Kidney tubule cell (primary cell): ENCODE data around the gene S100A12.

Experiments used
- DNase-seq: peaks from one replicate; pipeline ENCODE4 v3.0.0-alpha.2; 2018; ENCODE audit warnings: low spot score

S100A12 gene

DNA sequence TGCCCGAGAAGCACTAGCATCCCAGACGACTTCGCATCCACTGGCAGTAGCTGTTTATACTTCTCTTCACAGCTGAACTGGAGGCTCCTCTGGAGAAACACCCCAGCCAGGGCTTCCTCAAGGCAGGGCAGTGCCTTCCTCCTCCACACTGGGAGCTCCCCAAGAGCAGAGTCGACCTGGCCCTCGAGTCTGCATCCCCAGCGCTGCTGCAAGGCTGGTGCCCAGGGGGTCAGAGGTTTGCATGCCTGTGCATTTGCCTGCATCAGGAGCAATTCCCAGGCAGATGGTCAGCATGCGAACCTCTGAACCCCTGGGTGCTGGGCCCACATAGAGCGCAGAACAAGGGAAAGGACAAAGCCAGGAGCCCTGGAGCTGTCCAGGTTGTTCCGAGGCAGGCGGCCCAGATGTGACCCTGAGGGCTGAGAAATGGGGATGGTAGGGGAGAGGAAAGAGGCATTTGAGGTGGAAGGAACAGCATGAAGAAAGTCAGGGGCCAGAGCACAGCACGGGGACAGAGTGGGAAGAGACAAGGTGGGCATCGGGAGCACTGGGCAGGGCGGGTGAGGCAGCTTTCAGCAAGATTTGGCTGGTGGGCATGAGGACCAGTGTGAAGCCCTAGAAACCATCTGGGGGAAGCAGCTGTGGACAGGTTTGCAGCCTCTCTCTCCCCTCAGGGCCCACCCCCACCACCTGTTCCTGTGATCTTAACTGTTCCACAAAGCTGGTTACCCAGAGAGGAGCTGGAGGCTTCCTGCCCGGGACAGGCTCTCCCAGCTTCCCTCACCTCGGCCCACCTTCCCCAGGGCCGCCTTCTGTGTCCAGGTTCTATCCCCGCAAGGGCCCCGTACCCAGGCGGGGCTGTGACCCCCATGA is 21.9 kb upstream of the S100A12 start:
- DNase-seq, result no peak

DNA sequence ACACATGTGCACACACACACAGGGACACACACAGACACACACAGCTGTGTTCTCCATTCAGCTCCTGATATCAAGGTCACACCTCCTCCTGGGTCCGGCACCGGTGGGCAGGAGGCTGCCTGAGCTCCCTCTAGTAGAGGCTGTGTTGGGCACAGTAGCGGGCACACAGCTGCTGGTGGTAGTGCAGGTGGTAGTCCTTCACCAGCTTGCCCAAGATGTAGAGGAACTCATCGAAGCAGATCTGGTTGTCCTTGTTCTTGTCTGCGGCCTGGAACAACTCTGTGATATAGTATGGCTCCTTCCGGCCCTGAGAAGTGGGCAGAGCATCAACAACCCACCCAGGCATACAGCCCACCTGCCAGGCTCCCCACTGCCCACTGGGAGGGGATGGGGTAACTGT is 21.0 kb upstream of the S100A12 start:
- DNase-seq, result no peak

DNA sequence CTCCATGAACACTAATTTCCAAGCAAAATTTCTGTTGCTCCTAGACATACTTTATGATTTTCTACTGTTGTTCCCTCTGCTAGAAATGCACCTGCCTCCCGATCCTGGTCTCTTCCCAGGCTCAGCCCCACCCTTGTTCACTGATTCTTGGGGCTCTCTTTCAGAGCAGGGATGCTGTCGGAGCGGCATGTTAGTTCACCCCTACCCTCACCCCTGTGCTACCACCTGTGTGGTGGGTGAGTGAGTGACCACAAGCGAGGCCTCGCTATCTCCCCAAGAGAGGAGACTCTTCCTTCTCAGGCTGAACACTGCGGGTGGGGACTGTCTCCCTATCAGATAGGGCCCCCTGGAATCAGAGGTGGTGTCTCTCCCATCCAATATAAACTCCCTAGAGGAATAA is 20.4 kb upstream of the S100A12 start:
- no peak for DNase-seq

DNA sequence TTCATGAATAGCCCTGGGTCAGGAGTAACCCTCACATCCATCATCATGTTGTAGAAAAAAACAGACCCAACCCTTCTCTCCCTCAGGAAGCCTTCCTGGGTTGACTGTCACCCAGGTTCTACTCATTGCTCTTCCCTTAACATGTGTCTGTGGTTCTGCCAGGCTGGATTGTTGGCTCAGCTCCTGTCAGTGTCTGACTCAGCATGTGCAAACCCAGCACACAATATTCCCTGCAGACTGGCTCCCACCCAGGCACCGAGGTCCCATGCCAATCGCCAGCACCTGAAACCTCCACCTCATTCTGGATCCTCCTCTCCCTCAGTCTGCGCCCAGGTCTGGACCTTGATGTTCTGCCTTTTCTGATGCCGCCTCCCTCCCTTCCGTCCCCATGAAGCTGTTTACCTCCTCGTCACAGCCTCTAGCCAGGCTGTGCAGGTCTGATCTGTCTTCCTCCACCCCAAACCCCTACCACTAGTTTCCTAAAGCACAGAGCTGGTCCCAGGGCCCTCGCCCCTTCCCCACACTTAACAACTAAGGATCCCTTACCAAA is 19.8 kb upstream of the S100A12 start:
- DNase-seq, result peak; percentile 17

DNA sequence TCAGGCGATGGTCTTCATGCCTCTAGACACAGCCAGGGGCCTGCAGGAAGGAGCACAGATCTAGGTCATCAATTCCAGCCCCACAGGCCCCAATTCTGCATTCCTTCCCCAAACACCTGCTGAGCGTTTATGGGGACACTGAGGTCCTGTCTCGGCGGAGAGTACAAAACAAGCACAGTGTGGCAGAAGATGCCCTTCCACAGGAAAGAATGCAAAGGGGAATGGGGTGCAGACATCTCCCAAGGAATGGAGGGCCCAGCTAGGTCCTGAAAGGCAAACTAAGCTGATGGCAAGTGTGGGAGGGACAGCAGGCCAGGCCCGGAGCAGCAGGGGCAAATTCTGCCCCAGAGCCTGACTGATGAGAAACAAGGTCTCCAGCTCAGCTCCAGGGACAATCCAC is 19.0 kb upstream of the S100A12 start:
- DNase-seq, result no peak

DNA sequence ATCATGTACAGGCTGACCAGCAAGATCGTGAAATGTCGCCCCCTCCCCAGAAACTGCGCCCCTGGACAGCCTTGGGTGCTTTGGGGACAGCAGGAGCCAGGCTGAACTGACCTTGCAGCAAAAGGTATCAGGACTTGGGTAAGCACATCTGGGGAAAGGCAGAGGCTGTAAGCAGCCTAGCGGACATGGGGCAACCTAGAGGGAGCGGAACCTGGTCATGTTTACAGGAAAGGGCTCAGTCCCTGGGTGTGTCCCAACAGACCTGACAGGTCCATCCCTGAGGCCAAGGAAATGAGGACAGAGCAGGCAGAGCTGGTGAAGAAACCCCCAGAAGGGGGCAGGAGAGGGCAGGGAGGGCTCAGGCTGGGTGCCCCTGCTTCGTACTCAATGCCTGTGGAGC is 18.5 kb upstream of the S100A12 start:
- no peak for DNase-seq

DNA sequence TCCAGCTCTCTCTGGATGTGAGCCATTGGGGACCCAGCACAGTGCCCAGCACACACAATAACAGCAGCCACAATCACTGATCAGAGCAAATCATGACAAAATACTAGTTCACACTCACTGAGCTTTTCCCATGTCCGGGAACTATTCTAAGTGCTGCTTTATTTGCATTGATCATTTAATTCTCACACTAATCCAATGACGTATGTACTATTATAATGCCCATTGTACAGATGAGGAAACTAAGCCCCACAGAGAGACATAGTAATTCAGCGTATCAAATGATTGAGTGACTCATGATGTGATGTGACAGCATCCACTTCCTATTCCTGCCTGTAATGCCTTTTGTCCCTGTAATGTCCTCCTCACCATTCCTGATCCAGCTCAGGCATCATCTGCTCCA is 17.4 kb upstream of the S100A12 start:
- DNase-seq, result no peak

DNA sequence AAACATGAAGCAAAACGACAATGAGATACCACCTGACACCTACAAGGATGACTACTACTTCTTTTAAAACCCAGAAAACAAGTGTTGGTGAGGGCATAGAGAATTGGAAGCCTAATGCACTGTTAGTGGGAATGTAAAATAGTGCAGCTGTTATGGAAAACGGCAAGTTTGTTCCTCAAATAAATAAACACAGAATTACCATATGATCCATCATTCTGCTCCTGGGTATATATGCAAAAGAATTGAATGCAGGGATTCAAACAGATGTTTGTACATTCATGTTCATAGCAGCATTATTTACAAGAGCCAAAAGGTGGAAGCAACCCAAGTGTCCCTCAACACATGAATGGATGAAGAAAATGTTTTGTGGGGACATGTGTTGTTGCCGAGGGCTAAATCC is 16.8 kb upstream of the S100A12 start:
- no peak for DNase-seq

DNA sequence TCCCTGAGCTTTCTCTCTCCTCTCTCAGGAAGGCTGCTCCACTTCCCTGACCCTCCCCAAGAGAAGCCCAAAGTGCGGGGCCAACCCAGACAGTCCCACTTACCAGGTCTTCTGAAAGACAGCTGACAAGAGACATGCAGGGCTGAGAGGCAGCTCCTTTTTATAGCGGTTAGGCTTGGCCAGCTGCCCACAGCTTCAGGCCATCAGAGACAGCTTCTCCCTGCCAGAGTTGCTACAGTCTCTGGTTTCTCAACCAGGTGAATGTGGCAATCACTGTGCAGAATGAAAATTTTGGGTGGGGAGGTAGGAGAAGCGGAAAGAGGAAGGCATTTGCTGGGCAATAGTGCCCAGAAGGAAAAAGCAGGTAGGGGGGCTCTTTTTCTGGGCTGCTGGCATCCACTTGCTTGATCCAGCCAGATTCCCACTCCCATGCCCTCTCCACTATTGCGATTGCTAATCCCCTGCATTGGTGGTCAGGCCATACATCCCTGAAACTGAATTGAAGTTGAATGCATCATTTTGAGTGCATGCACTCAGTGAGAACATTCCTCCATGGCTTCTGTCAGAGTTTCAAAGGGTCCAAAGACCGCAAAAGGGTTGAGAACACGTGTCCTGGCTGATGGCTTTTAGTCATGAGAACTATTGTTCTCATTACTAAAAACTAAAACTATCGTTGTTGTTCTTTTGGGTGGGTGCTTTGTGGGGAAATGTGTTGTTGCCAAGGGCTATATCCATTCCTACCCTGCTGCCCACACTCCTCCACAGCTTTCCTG is 15.7 kb upstream of the S100A12 start, which contains the start of gene S100A8:
Gene S100A8 (minus strand): TSS at position 136 of the 773 bp plus-strand sequence. CDS start 538 bp downstream, outside the sequence.
- no peak for DNase-seq

DNA sequence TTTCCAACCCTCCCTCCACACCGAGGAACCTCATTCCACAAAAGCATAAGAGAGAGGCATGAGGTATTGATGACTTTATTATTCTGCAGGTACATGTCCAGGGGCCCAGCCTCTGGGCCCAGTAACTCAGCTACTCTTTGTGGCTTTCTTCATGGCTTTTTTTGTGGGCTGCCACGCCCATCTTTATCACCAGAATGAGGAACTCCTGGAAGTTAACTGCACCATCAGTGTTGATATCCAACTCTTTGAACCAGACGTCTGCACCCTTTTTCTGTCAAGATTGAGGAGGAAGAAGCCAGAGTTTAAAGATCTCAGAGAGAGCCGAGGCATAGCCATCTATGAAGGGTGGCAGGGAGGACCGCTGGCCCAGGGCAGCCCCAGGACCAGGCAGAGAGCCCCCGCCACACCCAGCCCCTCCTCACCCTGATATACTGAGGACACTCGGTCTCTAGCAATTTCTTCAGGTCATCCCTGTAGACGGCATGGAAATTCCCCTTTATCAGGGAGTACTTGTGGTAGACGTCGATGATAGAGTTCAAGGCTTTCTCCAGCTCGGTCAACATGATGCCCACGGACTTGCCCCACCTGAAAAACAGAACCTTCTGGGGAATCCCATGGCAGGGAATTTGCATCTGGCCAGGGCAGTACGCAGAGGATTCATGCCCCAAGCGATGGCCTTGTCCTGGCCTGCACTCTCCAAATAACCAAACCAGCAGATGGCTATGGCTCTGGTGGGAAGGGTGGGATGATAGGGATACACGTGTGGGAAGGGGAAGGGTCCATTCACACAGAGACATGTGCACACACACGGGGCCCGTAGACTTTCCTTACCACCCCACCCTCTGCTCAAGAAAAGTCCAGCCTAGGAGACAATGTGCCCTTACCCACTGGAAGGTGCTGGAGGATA is 14.8 kb upstream of the S100A12 start:
- DNase-seq, result no peak

DNA sequence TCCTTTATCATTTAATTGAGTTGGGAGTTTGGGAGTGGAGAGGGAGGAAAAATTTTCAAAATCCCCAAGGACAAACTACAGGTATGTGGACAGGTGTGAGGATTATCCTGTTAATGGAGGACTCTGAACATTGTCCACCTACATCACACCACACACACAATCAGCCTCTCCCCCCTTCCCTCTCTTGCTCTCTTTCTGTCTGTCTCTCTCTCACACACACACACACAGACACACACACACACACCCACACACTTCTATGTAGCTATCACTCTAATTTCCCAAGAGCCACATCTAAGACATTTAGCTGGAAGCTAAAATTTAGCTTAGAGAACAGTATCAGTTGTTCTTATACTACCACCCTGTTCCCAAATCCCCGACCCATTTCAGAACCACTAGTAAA is 14.0 kb upstream of the S100A12 start:
- DNase-seq, result no peak

DNA sequence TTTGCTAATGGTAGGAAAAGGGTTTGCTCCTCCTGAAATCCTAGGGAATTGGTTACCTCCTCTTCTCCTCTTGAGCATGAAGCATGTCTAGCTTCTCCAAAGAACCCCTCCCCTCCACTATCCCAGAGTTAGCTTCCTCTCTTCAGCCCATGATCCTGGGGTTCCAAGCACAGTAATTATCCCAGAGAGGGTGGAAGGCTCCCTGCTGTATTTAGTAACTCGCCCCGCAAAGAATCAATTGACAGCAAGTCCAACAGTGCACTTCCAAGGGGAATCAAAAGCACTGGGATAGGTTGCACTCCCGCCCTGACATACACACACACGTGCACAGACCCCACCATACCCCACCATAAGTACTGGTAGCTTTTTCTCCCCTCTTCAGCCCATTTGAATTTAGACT is 12.4 kb upstream of the S100A12 start:
- DNase-seq, result no peak

DNA sequence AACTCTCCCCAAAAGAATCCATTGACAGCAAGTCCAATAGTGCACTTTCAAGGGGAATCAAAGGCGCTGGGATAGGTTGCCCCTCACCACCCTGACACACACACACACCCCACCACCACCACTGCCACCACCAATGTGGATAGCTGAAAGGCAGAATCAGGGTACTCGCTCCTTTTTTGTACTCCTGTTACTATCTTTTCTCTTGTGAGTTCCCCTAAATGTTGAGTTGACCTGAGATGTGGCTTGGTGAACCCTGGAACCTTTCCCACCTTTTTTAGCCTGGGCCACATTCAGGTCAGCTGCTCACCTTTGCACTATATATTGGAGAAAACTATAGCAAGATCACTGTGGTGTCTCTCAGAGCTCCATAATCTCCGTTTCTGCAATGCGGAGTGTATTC is 11.6 kb upstream of the S100A12 start:
- no peak for DNase-seq

DNA sequence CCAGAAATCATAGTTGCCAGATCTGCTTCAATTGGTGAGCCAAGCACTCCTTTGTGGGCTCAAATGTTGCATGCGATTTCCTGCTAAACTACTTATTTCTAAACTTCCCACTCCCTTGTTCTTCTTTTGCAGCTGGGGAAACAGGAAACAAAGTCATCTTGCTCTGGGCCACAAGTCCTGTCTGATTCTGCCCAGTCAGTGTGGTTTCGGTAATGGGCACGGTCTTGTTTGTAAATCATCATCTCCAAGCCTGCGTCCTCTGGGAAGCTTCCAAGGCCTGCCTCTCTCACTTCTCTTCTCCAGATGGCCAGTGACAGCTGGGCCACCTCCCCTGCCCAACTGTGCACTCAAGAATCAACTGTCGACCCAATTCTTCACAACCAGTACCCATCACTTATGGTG is 11.1 kb upstream of the S100A12 start:
- no peak for DNase-seq

DNA sequence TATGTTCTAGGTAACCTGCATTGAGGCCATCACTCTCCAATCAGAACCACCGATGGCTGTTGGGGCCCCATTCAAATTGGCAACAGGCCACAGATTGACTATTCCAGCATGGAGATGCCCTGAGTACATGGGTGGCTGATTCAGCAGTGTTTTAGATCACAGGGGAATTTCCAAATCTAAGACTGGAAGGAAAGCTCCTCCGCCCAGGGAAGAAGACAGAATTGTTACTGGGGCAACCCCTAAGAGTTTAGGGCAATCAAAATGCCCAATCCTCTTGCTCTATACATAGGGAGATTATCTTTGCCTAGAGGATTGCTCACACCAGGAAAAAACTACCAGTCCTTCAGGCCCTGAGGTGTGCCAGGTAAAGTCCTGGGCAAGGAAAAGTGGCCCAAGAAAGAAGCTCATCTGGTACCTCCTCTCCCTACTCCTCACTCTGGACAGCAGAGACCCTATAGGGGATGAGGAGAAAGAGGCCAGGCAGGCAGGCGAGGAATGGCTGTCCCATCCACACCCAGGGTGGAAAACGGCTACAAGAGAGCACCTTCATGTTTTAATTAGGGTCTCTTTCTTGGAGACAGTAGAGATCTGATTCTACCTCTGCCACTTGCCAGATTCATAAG is 9.6 kb upstream of the S100A12 start:
- DNase-seq, result peak; percentile 19

DNA sequence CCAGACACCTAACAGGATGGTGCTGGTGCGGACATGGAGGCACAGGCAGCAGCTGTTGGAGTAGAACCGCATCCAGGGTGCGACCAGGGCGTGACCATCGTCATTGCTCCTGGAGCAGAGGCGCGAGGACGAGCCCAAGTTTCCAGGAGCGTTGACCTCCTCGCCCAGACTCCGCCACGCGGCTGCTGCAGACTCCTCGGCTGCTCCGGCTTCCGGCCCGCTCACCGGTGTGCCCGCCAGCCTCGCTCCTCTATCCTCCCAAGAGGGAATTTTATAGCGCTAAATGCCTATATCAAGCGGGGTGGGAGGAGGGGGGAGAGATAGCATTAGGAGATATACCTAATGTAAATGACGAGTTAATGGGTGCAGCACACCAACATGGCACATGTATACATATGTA is 5.3 kb upstream of the S100A12 start:
- DNase-seq, result no peak

DNA sequence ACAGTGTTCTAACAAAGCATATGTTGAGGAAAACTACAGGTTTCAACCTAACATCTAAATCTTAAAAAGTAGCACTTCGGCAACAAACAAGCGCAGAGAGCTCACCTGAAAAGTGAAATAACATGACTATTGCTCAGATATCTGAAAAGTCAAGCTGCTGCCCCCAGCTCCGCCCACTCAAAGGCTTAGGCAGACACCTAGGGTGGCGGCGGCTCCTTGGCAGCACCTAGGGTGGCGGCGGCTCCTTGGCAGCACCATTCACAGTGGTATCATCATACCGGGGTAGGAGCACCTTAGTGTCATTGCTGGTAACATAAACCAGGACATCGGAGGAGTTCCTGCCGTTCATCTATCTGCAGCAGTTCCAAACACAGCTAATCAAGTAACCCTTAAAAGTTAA is 4.2 kb upstream of the S100A12 start:
- no peak for DNase-seq

DNA sequence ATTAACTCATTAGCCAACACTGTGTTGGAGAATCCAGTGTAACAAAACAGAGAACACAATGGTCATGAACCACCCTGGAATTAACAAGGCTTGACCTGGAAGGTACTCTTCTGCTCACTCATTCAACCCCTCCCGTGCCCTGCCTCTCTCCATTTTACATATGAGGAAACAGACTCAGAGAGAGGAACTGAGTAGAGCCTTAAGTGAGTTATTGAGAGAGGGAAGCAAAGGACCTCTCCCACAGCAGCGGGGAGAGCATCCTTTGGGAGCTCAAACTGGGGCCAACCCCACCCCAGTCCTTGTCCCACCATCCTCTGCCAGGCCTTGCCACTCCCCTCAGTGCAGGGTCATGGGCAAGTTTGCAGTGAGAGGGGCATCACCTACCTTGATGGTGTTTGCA is 1.4 kb downstream of the S100A12 start:
- no peak for DNase-seq

DNA sequence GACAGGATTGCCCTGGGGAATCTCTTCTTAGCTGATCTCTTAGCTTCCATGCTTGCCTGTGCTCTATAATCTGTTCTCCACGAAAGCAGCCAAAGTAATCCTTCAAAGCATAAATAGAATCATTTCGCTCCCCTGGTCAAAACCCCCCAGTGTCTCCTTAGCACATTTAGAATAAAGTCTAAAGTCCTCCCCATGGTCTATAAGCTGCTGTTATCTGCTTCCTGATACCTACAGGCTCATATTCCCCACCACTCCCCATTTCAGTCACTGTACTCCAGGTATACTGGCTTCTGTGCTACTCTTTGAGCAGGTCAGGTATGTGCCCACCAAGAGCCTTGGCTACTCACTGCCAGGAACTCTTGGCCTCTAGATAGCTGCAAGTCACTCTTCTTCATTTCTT is 2.9 kb downstream of the S100A12 start:
- no peak for DNase-seq

DNA sequence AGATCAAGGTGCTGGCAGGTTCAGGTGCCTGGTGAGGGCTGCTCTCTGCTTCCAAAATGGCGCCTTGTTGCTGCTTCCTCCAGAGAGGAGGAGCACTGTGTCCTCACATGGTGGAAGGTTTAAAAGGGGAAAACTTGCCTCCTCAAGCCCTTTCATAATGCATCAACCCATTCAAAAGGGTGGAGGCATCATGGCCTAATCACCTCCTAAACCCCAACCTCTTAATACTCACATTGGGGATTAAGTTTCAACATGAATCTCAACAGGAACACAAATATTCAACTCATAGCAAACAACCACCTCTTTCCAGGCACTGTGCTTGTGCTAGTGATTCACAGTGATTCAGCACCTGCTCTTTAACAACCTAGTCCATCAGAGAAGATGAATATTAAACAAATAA is 4.2 kb downstream of the S100A12 start:
- no peak for DNase-seq

DNA sequence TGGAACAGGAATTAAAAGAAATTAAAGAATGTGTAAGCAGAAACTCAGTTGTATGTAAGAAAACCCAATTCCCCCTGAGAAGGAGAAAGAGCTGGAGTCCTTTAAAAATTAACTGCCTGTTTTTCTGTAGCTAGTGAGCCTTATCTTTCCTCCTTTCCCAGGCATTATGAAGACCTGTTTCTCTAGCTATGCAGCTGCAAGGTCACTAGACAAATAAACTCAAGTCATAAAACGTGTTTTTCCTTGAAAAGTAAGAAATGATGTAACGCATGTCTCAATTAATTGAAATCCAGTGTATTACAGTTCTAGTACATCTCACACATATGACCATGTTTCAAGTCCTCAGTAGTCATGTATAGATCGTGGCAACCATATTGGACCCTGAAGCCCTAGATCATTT is 5.3 kb downstream of the S100A12 start:
- no peak for DNase-seq

DNA sequence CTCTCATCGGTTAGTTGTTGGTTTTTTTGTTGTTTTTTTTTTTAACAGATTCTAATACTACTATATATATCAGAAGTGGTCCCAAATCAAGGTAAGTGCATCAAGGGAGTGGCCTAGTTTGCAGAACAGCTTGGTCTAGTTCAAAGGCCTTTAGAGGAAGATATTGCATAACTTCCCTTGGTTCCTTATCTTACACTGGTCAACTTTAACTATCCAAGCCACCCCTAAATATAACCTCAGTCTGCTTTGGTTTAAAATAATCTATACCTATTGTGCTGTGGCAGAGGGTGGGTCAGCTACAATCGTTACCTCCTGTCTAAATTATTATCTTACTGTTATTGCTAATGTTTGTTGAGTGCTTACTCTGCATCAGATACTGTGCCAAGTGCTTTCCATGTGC is 6.9 kb downstream of the S100A12 start:
- no peak for DNase-seq
